Neural progenitor cell (in vitro differentiated cells): ENCODE data around the gene CST3. TPM values are rescaled to one million over a fixed set of nuclear protein-coding genes. Genes with fewer than 3 reads are reported as not detected.
A peak's percentile ranks its signal among the peaks of the same experiment; 100 is the strongest.
"Not testable (repeated sequence)": the region's sequence is repeated elsewhere in the genome, so short reads cannot be mapped to it uniquely, and the experiment has no call there.

Experiments
- DNase-seq: peaks from one replicate; pipeline ENCODE4 v3.0.0-alpha.2; 2016; ENCODE audit warnings: low spot score
- H2AFZ ChIP-seq: fragments of 200-600 bp; sonication (generic); replicated peaks from 2 replicates; pipeline ENCODE4 v1.6.1; 2016; ENCODE audit warnings: antibody characterized with exemption
- H3F3A ChIP-seq: fragments of 200-600 bp; sonication (generic); 2 replicates; pipeline ENCODE4 v1.6.1; 2016; ENCODE audit warnings: antibody characterized with exemption, low read depth
- H3K27ac ChIP-seq: fragments of 200-600 bp; sonication (generic); 2 replicates; pipeline ENCODE4 v1.5.1; 2016; ENCODE audit warnings: mild to moderate bottlenecking
- H3K27me3 ChIP-seq: fragments of 200-600 bp; sonication (generic); 2 replicates; pipeline ENCODE4 v1.6.1; 2016; ENCODE audit warnings: mild to moderate bottlenecking, moderate library complexity
- H3K36me3 ChIP-seq: fragments of 200-600 bp; sonication (generic); 2 replicates; pipeline ENCODE4 v1.5.1; 2016
- H3K4me1 ChIP-seq: fragments of 200-600 bp; sonication (generic); 2 replicates; pipeline ENCODE4 v1.6.1; 2016; ENCODE audit warnings: mixed run types
- H3K4me2 ChIP-seq: fragments of 200-600 bp; sonication (generic); 2 replicates; pipeline ENCODE4 v1.6.1; 2016
- H3K4me3 ChIP-seq: fragments of 200-600 bp; sonication (generic); 2 replicates; pipeline ENCODE4 v1.5.1; 2016
- H3K79me2 ChIP-seq: fragments of 200-600 bp; sonication (generic); 2 replicates; pipeline ENCODE4 v1.6.1; 2016; ENCODE audit warnings: low read depth
- H3K9ac ChIP-seq: fragments of 200-600 bp; sonication (generic); 2 replicates; pipeline ENCODE4 v1.6.1; 2016
- H3K9me3 ChIP-seq: fragments of 200-600 bp; sonication (generic); 2 replicates; pipeline ENCODE4 v1.5.1; 2016; ENCODE audit warnings: low read depth
- H4K20me1 ChIP-seq: fragments of 200-600 bp; sonication (generic); 2 replicates; pipeline ENCODE4 v1.6.1; 2016; ENCODE audit warnings: low read depth
- H3K27ac Mint-ChIP-seq: 3 replicates; pipeline ENCODE4 v1.8.0; 2021; ENCODE audit warnings: mixed read lengths
- H3K27me3 Mint-ChIP-seq: 2 replicates; pipeline ENCODE4 v1.8.0; 2022; ENCODE audit warnings: low read depth, mild to moderate bottlenecking, inconsistent platforms, moderate library complexity, mixed read lengths; ENCODE audit not compliant: insufficient read depth
- H3K36me3 Mint-ChIP-seq: 3 replicates; pipeline ENCODE4 v1.8.0; 2021; ENCODE audit warnings: mixed read lengths
- H3K4me1 Mint-ChIP-seq: 3 replicates; pipeline ENCODE4 v1.8.0; 2021; ENCODE audit warnings: mixed read lengths
- H3K4me3 Mint-ChIP-seq: 3 replicates; pipeline ENCODE4 v1.8.0; 2021; ENCODE audit warnings: mild to moderate bottlenecking, moderate library complexity, mixed read lengths
- H3K9me3 Mint-ChIP-seq: 3 replicates; pipeline ENCODE4 v1.8.0; 2020; ENCODE audit warnings: mixed read lengths
- CTCF ChIP-seq: fragments of 200-600 bp; sonication (generic); IDR thresholded peaks from 2 replicates; pipeline ENCODE4 v1.5.1; 2017; ENCODE audit warnings: antibody characterized with exemption, mild to moderate bottlenecking
- EZH2 ChIP-seq: fragments of 200-600 bp; sonication (generic); IDR thresholded peaks from 2 replicates; pipeline ENCODE4 v1.6.1; 2017; ENCODE audit warnings: antibody characterized with exemption, mild to moderate bottlenecking, moderate library complexity
- EZH2phosphoT487 ChIP-seq: fragments of 200-600 bp; sonication (generic); IDR thresholded peaks from 2 replicates; pipeline ENCODE4 v1.6.1; 2017; ENCODE audit warnings: antibody characterized with exemption
- total RNA-seq: library from RNA; depleted of rRNA; stranded (reverse); fragments of >200 nt; gene quantifications from 2 replicates; pipeline ENCODE4 v1.2.3, GENCODE V29; 2015; ENCODE audit warnings: low replicate concordance

Gene CST3
- total RNA-seq, 1 donor from 2014 or later: 20.8 TPM

DNA sequence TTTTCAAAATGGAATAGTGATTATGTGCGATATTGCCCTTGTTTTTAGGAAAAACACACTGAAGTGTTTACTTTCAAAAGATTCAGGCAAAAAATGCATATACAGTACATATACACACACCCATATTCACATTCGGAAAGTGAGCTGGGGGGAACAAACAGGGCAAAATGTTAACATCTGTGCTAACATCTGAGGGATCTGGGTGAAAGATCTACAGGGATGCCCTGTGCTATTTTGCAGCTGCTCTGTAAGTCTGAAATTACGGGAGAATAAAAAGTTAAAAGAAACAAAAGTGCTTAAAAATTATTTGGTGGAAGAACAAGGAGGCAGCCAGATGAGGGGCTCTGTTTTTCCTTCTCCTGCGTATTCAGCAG, 860 bp downstream of the CST3 start:
- TF ChIP-seq EZH2phosphoT487 (no peak), CTCF (no peak)
- DNase-seq: no peak
- Histone ChIP-seq H3K36me3 (no peaks in the 10 kb centered on the region), H3K4me1 (peaks cover 6% of the 10 kb centered on the region), H3K4me3 (peak overlapping the region; percentile 80), H3K27ac (no peak overlapping the region), H3K9ac (no peak overlapping the region), H2AFZ (peak overlapping the region; percentile 74), H3F3A (peaks cover 5% of the 10 kb centered on the region), H3K9me3 (no peaks in the 10 kb centered on the region), H3K79me2 (no peaks in the 10 kb centered on the region), H3K4me2 (peak overlapping the region; percentile 97), H4K20me1 (peaks cover 11% of the 10 kb centered on the region), H3K27me3 (peaks cover 14% of the 10 kb centered on the region)
- Mint-ChIP-seq H3K27me3 (peaks cover 6% of the 10 kb centered on the region), H3K27ac (peak overlapping the region; percentile 82), H3K36me3 (peaks cover 6% of the 10 kb centered on the region), H3K9me3 (no peaks in the 10 kb centered on the region), H3K4me3 (peak overlapping the region; percentile 94), H3K4me1 (peaks cover 14% of the 10 kb centered on the region)

DNA sequence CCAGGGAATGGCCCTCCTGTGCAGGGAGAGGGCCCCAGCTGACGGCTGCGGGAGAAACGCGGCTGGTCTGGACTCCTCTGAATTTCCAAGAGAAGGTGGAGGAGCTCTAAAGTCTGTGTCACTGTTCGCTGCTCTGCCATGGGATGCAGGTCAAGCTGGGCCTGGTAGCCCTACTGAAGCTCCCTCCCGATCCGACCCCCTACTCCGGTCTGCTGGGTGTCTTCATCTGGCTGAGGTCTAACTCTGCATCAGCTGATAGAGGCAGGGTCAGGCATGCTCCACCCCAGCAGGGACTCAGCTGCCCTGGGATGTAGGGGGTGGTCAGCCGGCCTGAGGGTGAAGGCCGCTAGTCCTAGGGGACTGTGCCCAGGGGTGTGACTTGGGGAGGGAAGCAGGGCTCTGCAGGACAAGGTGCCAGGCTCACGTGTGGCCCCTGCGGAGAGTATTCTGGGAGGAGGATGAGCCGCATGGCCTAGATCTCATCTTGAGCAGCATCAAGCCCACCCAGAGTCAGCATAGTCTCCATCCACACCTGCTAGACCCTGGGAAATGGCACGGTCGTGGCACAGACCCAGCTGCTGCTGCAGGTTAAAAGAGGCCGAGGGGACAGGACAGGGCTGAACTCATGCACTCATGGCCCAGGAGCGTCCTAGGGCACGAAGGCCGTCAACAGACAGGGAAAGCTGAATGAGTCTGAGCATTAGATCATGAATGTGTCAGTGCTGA, 1.4 kb downstream of the CST3 start:
- H4K20me1 ChIP-seq: peaks cover 11% of the 10 kb centered on the region
- H3K4me2 ChIP-seq: peak overlapping the region; percentile 97
- H3K9me3 ChIP-seq: no peaks in the 10 kb centered on the region
- no peaks in the 10 kb centered on the region for H3K36me3 ChIP-seq
- H3K27ac ChIP-seq: no peak overlapping the region
- Mint-ChIP-seq H3K4me3 (peak overlapping the region; percentile 94), H3K4me1 (peaks cover 14% of the 10 kb centered on the region), H3K27me3 (peaks cover 6% of the 10 kb centered on the region), H3K9me3 (no peaks in the 10 kb centered on the region), H3K27ac (no peak overlapping the region), H3K36me3 (peaks cover 6% of the 10 kb centered on the region)
- H3K79me2 ChIP-seq: no peaks in the 10 kb centered on the region
- peaks cover 5% of the 10 kb centered on the region for H3F3A ChIP-seq
- H3K4me3 ChIP-seq: peak overlapping the region; percentile 80
- peaks cover 14% of the 10 kb centered on the region for H3K27me3 ChIP-seq
- TF ChIP-seq CTCF: no peak
- no peak for TF ChIP-seq EZH2
- no peak for TF ChIP-seq EZH2phosphoT487
- H2AFZ ChIP-seq: no peak overlapping the region
- peaks cover 6% of the 10 kb centered on the region for H3K4me1 ChIP-seq
- no peak overlapping the region for H3K9ac ChIP-seq
- no peak for DNase-seq

DNA sequence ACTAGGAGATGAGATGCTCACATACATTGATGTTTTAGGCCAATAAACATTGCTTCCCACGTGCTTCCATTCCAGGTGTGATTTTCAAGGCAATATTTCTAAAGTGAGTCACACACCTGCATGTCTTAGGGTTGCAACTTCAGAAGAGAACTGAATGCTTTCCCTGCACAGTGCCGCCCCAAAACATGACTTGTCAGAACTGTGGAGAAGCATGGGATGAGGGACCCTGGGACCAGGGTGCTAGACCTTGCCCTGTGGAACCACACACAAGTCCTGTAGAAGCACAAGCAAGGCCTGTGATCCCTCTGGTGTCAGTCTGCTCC, 2.0 kb downstream of the CST3 start:
- H3K27me3 Mint-ChIP-seq, H3K36me3 ChIP-seq, DNase-seq, H3F3A ChIP-seq, H2AFZ ChIP-seq, H3K79me2 ChIP-seq, H3K9me3 Mint-ChIP-seq, H3K4me2 ChIP-seq, H3K4me1 ChIP-seq, H3K36me3 Mint-ChIP-seq, H3K4me3 ChIP-seq, H3K27ac ChIP-seq, H3K9me3 ChIP-seq, H3K9ac ChIP-seq, H3K27ac Mint-ChIP-seq: not testable (repeated sequence)
- H4K20me1 ChIP-seq: peaks cover 11% of the 10 kb centered on the region
- peak overlapping the region; percentile 94 for H3K4me3 Mint-ChIP-seq
- H3K4me1 Mint-ChIP-seq: peaks cover 14% of the 10 kb centered on the region
- peaks cover 14% of the 10 kb centered on the region for H3K27me3 ChIP-seq

DNA sequence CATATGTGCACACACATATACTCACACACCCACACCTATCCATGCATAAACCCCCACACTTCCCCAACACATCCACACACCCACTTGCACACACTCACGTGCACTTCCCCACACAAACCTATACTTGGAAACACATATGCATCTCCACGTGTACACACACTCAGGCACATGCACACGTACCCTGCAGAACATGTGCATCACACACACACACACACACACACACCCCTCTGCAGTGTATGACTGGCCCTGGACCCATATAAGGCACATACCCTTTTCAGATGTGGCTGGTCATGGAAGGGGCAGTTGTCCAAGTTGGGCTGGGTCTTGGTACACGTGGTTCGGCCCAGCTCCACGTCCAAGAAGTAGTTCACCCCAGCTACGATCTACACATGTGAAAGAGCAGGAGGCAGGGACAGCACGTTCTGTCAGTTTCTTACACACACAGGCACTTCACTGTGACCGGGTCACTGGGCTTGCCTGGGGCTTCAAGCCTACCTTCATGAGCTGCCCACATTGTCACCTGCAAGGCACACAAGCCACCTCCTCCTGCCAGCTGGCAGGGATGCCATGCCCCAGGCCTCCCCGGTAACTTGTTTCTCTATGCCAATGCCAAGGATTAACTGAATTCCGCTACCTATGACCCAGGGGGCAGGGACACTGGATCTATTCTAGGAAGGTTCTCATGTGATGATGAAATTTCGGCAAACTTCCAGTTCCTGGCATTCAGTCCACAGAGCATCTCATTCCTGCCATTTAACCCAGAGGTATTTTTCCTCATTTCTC, 2.6 kb downstream of the CST3 start:
- Mint-ChIP-seq H3K36me3 (peaks cover 8% of the 10 kb centered on the region), H3K4me3 (peak overlapping the region; percentile 6), H3K4me1 (peaks cover 17% of the 10 kb centered on the region), H3K27ac (no peak overlapping the region), H3K9me3 (no peaks in the 10 kb centered on the region), H3K27me3 (peaks cover 6% of the 10 kb centered on the region)
- Histone ChIP-seq H3K4me1 (peaks cover 6% of the 10 kb centered on the region), H4K20me1 (peaks cover 11% of the 10 kb centered on the region), H3K27ac (no peak overlapping the region), H3K4me2 (no peak overlapping the region), H3K27me3 (peaks cover 14% of the 10 kb centered on the region), H3K9ac (no peak overlapping the region), H3K36me3 (no peaks in the 10 kb centered on the region), H3K79me2 (no peaks in the 10 kb centered on the region), H2AFZ (no peak overlapping the region), H3K4me3 (no peak overlapping the region), H3K9me3 (no peaks in the 10 kb centered on the region), H3F3A (peaks cover 5% of the 10 kb centered on the region)
- no peak for TF ChIP-seq EZH2
- TF ChIP-seq EZH2phosphoT487: no peak
- no peak for TF ChIP-seq CTCF
- no peak for DNase-seq
